Activated T-cell treated with anti-CD3 and anti-CD28 coated beads, Interleukin-2, amount 50 U/mL, for 4 hours (primary cell): ENCODE results near the gene VAMP2. TPM values are rescaled to one million over a fixed set of nuclear protein-coding genes. Genes with fewer than 3 reads are reported as not detected.

Experiments used
- ATAC-seq, 2 donors: fragments of 200-7000 bp; cut with Tn5 transposase; one replicate each; pipeline ENCODE4 v1.10.0; 2021
- DNase-seq: peaks from one replicate; pipeline ENCODE4 v3.0.0-alpha.2; 2020
- H3K27me3 Mint-ChIP-seq: one replicate; pipeline ENCODE4 v1.8.0; 2021; ENCODE audit warnings: low read depth, mixed read lengths
- H3K36me3 Mint-ChIP-seq: one replicate; pipeline ENCODE4 v1.8.0; 2022; ENCODE audit warnings: mixed read lengths; ENCODE audit not compliant: insufficient read depth
- H3K4me1 Mint-ChIP-seq: one replicate; pipeline ENCODE4 v1.8.0; 2021; ENCODE audit warnings: low read depth, mixed read lengths
- H3K4me3 Mint-ChIP-seq: one replicate; pipeline ENCODE4 v1.8.0; 2021; ENCODE audit warnings: mild to moderate bottlenecking, moderate library complexity, mixed read lengths
- H3K9me3 Mint-ChIP-seq: one replicate; pipeline ENCODE4 v1.8.0; 2021; ENCODE audit warnings: mixed read lengths
- total RNA-seq, 3 donors: library from RNA; stranded (reverse); gene quantifications; one replicate each; pipeline ENCODE4 v1.2.1, GENCODE V29; 2021

VAMP2 gene
- total RNA-seq, 3 donors from 2014 or later = 49.6 to 67.5 (median 59.7) TPM

- Mint-ChIP-seq H3K4me3 (peak overlapping the region; percentile 85), H3K36me3 (no peaks in the 10 kb centered on the region), H3K9me3 (no peaks in the 10 kb centered on the region), H3K4me1 (peaks cover 71% of the 10 kb centered on the region), H3K27me3 (peaks cover 45% of the 10 kb centered on the region)
- no peak for ATAC-seq
- DNase-seq = no peak
Observed at GRCh38 chr17:8121407-8121680, 41.4 kb downstream of the VAMP2 start.

- DNase-seq (peak; percentile 72), ATAC-seq (peak; percentile 10 to 11)
- Mint-ChIP-seq H3K36me3 (no peaks in the 10 kb centered on the region), H3K4me1 (peaks cover 67% of the 10 kb centered on the region), H3K9me3 (no peaks in the 10 kb centered on the region), H3K4me3 (peak overlapping the region; percentile 85), H3K27me3 (peaks cover 51% of the 10 kb centered on the region)
Observed at GRCh38 chr17:8120520-8121406, 42.0 kb downstream of the VAMP2 start.

GRCh38 chr17:8119581-8120519 is 42.9 kb downstream of the VAMP2 start:
- Mint-ChIP-seq H3K4me3 (peak overlapping the region; percentile 85), H3K36me3 (no peaks in the 10 kb centered on the region), H3K9me3 (no peaks in the 10 kb centered on the region), H3K27me3 (peaks cover 54% of the 10 kb centered on the region), H3K4me1 (peaks cover 59% of the 10 kb centered on the region)
- DNase-seq = peak; percentile 80
- peak; percentile 25 for ATAC-seq

- Mint-ChIP-seq H3K4me1 (peaks cover 50% of the 10 kb centered on the region), H3K9me3 (no peaks in the 10 kb centered on the region), H3K27me3 (peaks cover 52% of the 10 kb centered on the region), H3K36me3 (no peaks in the 10 kb centered on the region), H3K4me3 (peak overlapping the region; percentile 92)
- DNase-seq = peak; percentile 83
- ATAC-seq = peak; percentile 70 to 73
Observed at GRCh38 chr17:8118769-8119580, 43.8 kb downstream of the VAMP2 start.

GRCh38 chr17:8117980-8118768 is 44.6 kb downstream of the VAMP2 start, which contains the start of gene ALOXE3:
TSS of gene ALOXE3 (minus strand) at chr17:8118514. CDS start at chr17:8117990, 524 bp downstream.
- DNase-seq (peak; percentile 25), ATAC-seq (peak; percentile 4 to 10)
- Mint-ChIP-seq H3K4me3 (peak within 1 kb of the TSS; percentile 92), H3K36me3 (no peaks in the 10 kb centered on the region), H3K27me3 (peaks cover 51% of the 10 kb centered on the region), H3K9me3 (no peaks in the 10 kb centered on the region), H3K4me1 (peaks cover 44% of the 10 kb centered on the region)

- no peak for ATAC-seq
- no peak for DNase-seq
- Mint-ChIP-seq H3K4me1 (peaks cover 39% of the 10 kb centered on the region), H3K36me3 (no peaks in the 10 kb centered on the region), H3K27me3 (peaks cover 55% of the 10 kb centered on the region), H3K9me3 (no peaks in the 10 kb centered on the region), H3K4me3 (peak overlapping the region; percentile 92)
Observed at GRCh38 chr17:8117367-8117979, 45.3 kb downstream of the VAMP2 start.

- H3K9me3 Mint-ChIP-seq = no peaks in the 10 kb centered on the region
- ATAC-seq (no peak), DNase-seq (no peak)
- peak overlapping the region; percentile 30 for H3K4me3 Mint-ChIP-seq
- H3K4me1 Mint-ChIP-seq = peaks cover 37% of the 10 kb centered on the region
- peaks cover 56% of the 10 kb centered on the region for H3K27me3 Mint-ChIP-seq
- H3K36me3 Mint-ChIP-seq = no peaks in the 10 kb centered on the region
Observed at GRCh38 chr17:8116776-8117175, 46.0 kb downstream of the VAMP2 start.

GRCh38 chr17:8110907-8111306 is 51.8 kb downstream of the VAMP2 start:
- Mint-ChIP-seq H3K27me3 (peaks cover 37% of the 10 kb centered on the region), H3K36me3 (no peaks in the 10 kb centered on the region), H3K4me3 (peak overlapping the region; percentile 55), H3K9me3 (no peaks in the 10 kb centered on the region), H3K4me1 (no peaks in the 10 kb centered on the region)
- no peak for ATAC-seq
- DNase-seq = no peak

GRCh38 chr17:8110456-8110804 is 52.3 kb downstream of the VAMP2 start:
- Mint-ChIP-seq H3K4me1 (no peaks in the 10 kb centered on the region), H3K4me3 (no peak overlapping the region), H3K9me3 (no peaks in the 10 kb centered on the region), H3K27me3 (peaks cover 33% of the 10 kb centered on the region), H3K36me3 (no peaks in the 10 kb centered on the region)
- DNase-seq = no peak
- ATAC-seq = no peak

- Mint-ChIP-seq H3K36me3 (no peaks in the 10 kb centered on the region), H3K4me3 (peak overlapping the region; percentile 41), H3K27me3 (peaks cover 28% of the 10 kb centered on the region), H3K4me1 (no peaks in the 10 kb centered on the region), H3K9me3 (no peaks in the 10 kb centered on the region)
- peak; percentile 95 to 97 for ATAC-seq
- DNase-seq = peak; percentile 79
Observed at GRCh38 chr17:8109661-8110455, 52.9 kb downstream of the VAMP2 start.
